HEK293 (cell line): ENCODE results near the gene CIB1.
"Not testable (repeated sequence)": the region's sequence is repeated elsewhere in the genome, so short reads cannot be mapped to it uniquely, and the experiment has no call there.

Source experiments
- CTCF ChIA-PET: fragments of 350-600 bp; formaldehyde crosslinking; extraction: SDS; loops from one replicate; lab custom pipeline; 2021; ENCODE audit warnings: antibody characterized with exemption; lab: Yijun Ruan, JAX
- POLR2A ChIA-PET: fragments of 300-600 bp; formaldehyde crosslinking; extraction: SDS; loops from one replicate; lab custom pipeline; 2020; ENCODE audit warnings: antibody characterized with exemption, inconsistent platforms; lab: Yijun Ruan, JAX
- H3K27ac ChIP-seq: fragments of 200-500 bp; sonication (Bioruptor generic); 2 replicates; pipeline ENCODE4 v1.5.1; 2014; ENCODE audit warnings: low read depth, low read length, control low read depth, inconsistent platforms; ENCODE audit errors: extremely low read depth
- H3K36me3 ChIP-seq, 2 experiments: fragments of 200-500 bp in 1 of 2; sonication (Bioruptor generic) in 1 of 2; 1 replicate in 1 of 2; 2 replicates in 1 of 2; pipeline ENCODE4 v1.5.1; 2014 to 2017; ENCODE audit warnings: inconsistent platforms in 2 of 2, low read length in 2 of 2; ENCODE audit not compliant: control insufficient read depth in 2 of 2, insufficient read depth in 1 of 2
- H3K4me1 ChIP-seq: fragments of 200-500 bp; sonication (Bioruptor generic); 2 replicates; pipeline ENCODE4 v1.5.1; 2014; ENCODE audit warnings: mild to moderate bottlenecking, low read length, inconsistent platforms; ENCODE audit not compliant: control insufficient read depth, insufficient read depth
- H3K4me3 ChIP-seq: 2 replicates; pipeline ENCODE4 v1.5.1; 2011; ENCODE audit warnings: low read depth, mild to moderate bottlenecking, control low read depth, low read length, moderate library complexity
- H3K9me3 ChIP-seq: fragments of 200-500 bp; sonication (Bioruptor generic); 2 replicates; pipeline ENCODE4 v1.5.1; 2014; ENCODE audit warnings: low read depth, low read length, inconsistent platforms; ENCODE audit not compliant: control insufficient read depth, insufficient read depth
- OSR2 ChIP-seq: fragments of 450-650 bp; formaldehyde crosslinking; IDR thresholded peaks from 2 replicates; pipeline ENCODE4 v1.5.1; 2016; ENCODE audit warnings: missing biosample characterization, missing genetic modification characterization
- TRIM28 ChIP-seq: IDR thresholded peaks from 2 replicates; pipeline ENCODE4 v1.6.1; 2011; ENCODE audit warnings: low read length, control low read depth, borderline replicate concordance
- ZBTB20 ChIP-seq: fragments of 450-650 bp; formaldehyde crosslinking; IDR thresholded peaks from 2 replicates; pipeline ENCODE4 v1.5.1; 2016; ENCODE audit warnings: missing biosample characterization, missing genetic modification characterization
- ZNF10 ChIP-seq: fragments of 450-650 bp; formaldehyde crosslinking; IDR thresholded peaks from 2 replicates; pipeline ENCODE4 v1.5.1; 2017; ENCODE audit warnings: missing biosample characterization, missing genetic modification characterization
- ZNF184 ChIP-seq: fragments of 450-650 bp; IDR thresholded peaks from 2 replicates; pipeline ENCODE4 v1.5.1; 2018; ENCODE audit warnings: missing biosample characterization, mild to moderate bottlenecking, missing genetic modification characterization
- ZNF221 ChIP-seq: fragments of 450-650 bp; formaldehyde crosslinking; IDR thresholded peaks from 2 replicates; pipeline ENCODE4 v1.5.1; 2017; ENCODE audit warnings: missing biosample characterization, missing genetic modification characterization, borderline replicate concordance
- ZNF544 ChIP-seq: fragments of 450-650 bp; formaldehyde crosslinking; IDR thresholded peaks from 2 replicates; pipeline ENCODE4 v1.5.0; 2017; ENCODE audit warnings: missing biosample characterization, missing genetic modification characterization
- ZNF549 ChIP-seq: fragments of 450-650 bp; IDR thresholded peaks from 2 replicates; pipeline ENCODE4 v1.5.1; 2018; ENCODE audit warnings: missing biosample characterization, missing genetic modification characterization, mild to moderate bottlenecking, inconsistent platforms, moderate library complexity
- ZNF629 ChIP-seq: fragments of 450-650 bp; formaldehyde crosslinking; IDR thresholded peaks from 2 replicates; pipeline ENCODE4 v1.5.1; 2017; ENCODE audit warnings: missing biosample characterization, missing genetic modification characterization
- ZNF658 ChIP-seq: fragments of 450-650 bp; formaldehyde crosslinking; IDR thresholded peaks from 2 replicates; pipeline ENCODE4; 2016; ENCODE audit warnings: missing biosample characterization, missing genetic modification characterization
- ZNF76 ChIP-seq: fragments of 450-650 bp; formaldehyde crosslinking; IDR thresholded peaks from 2 replicates; pipeline ENCODE4; 2016; ENCODE audit warnings: low read depth, missing biosample characterization, missing genetic modification characterization, borderline replicate concordance
- ZNF837 ChIP-seq: fragments of 450-650 bp; formaldehyde crosslinking; IDR thresholded peaks from 2 replicates; pipeline ENCODE4 v1.5.1; 2016; ENCODE audit warnings: missing biosample characterization, missing genetic modification characterization
- ZXDB ChIP-seq: fragments of 450-650 bp; formaldehyde crosslinking; IDR thresholded peaks from 2 replicates; pipeline ENCODE4 v1.5.1; 2016; ENCODE audit warnings: missing biosample characterization, missing genetic modification characterization
- TF ChIP-seq, protein P1 (sequence below): fragments of 450-650 bp; formaldehyde crosslinking; IDR thresholded peaks from 2 replicates; pipeline ENCODE4 v1.5.1; 2017; ENCODE audit warnings: missing biosample characterization, missing genetic modification characterization
- TF ChIP-seq, protein P2 (sequence below): fragments of 450-650 bp; formaldehyde crosslinking; IDR thresholded peaks from 2 replicates; pipeline ENCODE4 v1.5.1; 2016; ENCODE audit warnings: missing biosample characterization, missing genetic modification characterization
- TF ChIP-seq, protein P3 (sequence below): fragments of 450-650 bp; formaldehyde crosslinking; IDR thresholded peaks from 2 replicates; pipeline ENCODE4 v1.5.1; 2016; ENCODE audit warnings: missing biosample characterization, missing genetic modification characterization, borderline replicate concordance
- TF ChIP-seq, protein P4 (sequence below): fragments of 450-650 bp; formaldehyde crosslinking; IDR thresholded peaks from 2 replicates; pipeline ENCODE4 v1.5.1; 2016; ENCODE audit warnings: missing biosample characterization, missing genetic modification characterization
- TF ChIP-seq, protein P5 (sequence below): fragments of 450-650 bp; formaldehyde crosslinking; IDR thresholded peaks from 2 replicates; pipeline ENCODE4 v1.5.1; 2017; ENCODE audit warnings: missing biosample characterization, missing genetic modification characterization
- TF ChIP-seq, protein P6 (sequence below): fragments of 450-650 bp; formaldehyde crosslinking; IDR thresholded peaks from 2 replicates; pipeline ENCODE4 v1.5.1; 2016; ENCODE audit warnings: missing biosample characterization, missing genetic modification characterization
- TF ChIP-seq, protein P7 (sequence below): fragments of 450-650 bp; formaldehyde crosslinking; IDR thresholded peaks from 2 replicates; pipeline ENCODE4 v1.5.1; 2016; ENCODE audit warnings: missing biosample characterization, missing genetic modification characterization

CIB1 gene

DNA sequence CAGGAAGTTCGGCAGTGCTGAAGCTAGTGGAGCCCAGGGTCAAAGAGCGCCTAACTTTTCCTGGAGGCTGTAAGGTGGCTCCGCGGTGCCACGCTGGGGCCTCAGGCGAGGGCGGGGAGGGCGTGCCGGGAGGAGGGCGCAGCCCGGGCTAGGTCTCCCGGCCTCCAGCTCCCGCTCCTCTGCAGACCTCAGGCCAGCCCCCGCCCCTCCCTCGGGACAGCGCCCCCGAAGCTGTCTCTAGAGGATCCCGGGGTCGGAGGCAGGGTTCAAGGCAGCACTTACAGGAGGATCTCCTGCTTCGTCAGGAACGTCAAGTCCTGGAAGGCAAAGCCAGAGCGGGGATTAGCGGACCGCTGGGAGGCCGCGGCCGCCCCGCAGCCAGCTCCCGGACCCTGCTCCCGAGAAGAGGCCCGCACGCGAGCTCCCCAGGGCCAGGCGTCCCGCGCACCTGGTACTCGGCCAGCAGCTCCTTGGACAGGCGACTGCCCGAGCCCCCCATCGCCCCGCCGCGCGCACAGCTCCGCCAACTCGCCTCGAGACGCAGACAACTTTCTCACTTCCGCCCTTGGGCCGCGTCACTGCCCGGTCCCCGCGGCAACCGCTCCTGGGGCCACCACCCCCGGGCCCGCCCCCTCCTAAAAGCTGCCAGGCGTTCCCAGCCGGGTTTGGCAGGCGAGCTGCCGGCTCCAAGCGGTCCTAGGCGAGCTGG lies at the start of gene CIB1 (continued):
- TF ChIP-seq, protein P1, sequence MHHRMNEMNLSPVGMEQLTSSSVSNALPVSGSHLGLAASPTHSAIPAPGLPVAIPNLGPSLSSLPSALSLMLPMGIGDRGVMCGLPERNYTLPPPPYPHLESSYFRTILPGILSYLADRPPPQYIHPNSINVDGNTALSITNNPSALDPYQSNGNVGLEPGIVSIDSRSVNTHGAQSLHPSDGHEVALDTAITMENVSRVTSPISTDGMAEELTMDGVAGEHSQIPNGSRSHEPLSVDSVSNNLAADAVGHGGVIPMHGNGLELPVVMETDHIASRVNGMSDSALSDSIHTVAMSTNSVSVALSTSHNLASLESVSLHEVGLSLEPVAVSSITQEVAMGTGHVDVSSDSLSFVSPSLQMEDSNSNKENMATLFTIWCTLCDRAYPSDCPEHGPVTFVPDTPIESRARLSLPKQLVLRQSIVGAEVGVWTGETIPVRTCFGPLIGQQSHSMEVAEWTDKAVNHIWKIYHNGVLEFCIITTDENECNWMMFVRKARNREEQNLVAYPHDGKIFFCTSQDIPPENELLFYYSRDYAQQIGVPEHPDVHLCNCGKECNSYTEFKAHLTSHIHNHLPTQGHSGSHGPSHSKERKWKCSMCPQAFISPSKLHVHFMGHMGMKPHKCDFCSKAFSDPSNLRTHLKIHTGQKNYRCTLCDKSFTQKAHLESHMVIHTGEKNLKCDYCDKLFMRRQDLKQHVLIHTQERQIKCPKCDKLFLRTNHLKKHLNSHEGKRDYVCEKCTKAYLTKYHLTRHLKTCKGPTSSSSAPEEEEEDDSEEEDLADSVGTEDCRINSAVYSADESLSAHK (tag by site-specific recombination): no peak
- no peak for TF ChIP-seq ZNF549
- TF ChIP-seq OSR2: 0 out of 2 replicates have a peak, but pooled peaks have one; percentile 7
- TF ChIP-seq, protein P2, sequence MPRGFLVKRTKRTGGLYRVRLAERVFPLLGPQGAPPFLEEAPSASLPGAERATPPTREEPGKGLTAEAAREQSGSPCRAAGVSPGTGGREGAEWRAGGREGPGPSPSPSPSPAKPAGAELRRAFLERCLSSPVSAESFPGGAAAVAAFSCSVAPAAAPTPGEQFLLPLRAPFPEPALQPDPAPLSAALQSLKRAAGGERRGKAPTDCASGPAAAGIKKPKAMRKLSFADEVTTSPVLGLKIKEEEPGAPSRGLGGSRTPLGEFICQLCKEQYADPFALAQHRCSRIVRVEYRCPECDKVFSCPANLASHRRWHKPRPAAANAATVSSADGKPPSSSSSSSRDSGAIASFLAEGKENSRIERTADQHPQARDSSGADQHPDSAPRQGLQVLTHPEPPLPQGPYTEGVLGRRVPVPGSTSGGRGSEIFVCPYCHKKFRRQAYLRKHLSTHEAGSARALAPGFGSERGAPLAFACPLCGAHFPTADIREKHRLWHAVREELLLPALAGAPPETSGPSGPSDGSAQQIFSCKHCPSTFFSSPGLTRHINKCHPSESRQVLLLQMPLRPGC: 0 out of 2 replicates have a peak, but pooled peaks have one; percentile 39
- peak; percentile 46; the same call in 1 of the 2 replicates for TF ChIP-seq TRIM28
- no peak for TF ChIP-seq ZNF658 (tag by site-specific recombination)
- TF ChIP-seq, protein P3, sequence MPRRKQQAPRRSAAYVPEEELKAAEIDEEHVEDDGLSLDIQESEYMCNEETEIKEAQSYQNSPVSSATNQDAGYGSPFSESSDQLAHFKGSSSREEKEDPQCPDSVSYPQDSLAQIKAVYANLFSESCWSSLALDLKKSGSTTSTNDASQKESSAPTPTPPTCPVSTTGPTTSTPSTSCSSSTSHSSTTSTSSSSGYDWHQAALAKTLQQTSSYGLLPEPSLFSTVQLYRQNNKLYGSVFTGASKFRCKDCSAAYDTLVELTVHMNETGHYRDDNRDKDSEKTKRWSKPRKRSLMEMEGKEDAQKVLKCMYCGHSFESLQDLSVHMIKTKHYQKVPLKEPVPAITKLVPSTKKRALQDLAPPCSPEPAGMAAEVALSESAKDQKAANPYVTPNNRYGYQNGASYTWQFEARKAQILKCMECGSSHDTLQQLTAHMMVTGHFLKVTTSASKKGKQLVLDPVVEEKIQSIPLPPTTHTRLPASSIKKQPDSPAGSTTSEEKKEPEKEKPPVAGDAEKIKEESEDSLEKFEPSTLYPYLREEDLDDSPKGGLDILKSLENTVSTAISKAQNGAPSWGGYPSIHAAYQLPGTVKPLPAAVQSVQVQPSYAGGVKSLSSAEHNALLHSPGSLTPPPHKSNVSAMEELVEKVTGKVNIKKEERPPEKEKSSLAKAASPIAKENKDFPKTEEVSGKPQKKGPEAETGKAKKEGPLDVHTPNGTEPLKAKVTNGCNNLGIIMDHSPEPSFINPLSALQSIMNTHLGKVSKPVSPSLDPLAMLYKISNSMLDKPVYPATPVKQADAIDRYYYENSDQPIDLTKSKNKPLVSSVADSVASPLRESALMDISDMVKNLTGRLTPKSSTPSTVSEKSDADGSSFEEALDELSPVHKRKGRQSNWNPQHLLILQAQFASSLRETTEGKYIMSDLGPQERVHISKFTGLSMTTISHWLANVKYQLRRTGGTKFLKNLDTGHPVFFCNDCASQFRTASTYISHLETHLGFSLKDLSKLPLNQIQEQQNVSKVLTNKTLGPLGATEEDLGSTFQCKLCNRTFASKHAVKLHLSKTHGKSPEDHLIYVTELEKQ (tag by site-specific recombination): no peak
- TF ChIP-seq, protein P4, sequence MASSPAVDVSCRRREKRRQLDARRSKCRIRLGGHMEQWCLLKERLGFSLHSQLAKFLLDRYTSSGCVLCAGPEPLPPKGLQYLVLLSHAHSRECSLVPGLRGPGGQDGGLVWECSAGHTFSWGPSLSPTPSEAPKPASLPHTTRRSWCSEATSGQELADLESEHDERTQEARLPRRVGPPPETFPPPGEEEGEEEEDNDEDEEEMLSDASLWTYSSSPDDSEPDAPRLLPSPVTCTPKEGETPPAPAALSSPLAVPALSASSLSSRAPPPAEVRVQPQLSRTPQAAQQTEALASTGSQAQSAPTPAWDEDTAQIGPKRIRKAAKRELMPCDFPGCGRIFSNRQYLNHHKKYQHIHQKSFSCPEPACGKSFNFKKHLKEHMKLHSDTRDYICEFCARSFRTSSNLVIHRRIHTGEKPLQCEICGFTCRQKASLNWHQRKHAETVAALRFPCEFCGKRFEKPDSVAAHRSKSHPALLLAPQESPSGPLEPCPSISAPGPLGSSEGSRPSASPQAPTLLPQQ (tag by site-specific recombination): peak; percentile 24; the same call in 1 of the 2 replicates
- TF ChIP-seq ZNF184 (tag by site-specific recombination): no peak
- TF ChIP-seq, protein P5, sequence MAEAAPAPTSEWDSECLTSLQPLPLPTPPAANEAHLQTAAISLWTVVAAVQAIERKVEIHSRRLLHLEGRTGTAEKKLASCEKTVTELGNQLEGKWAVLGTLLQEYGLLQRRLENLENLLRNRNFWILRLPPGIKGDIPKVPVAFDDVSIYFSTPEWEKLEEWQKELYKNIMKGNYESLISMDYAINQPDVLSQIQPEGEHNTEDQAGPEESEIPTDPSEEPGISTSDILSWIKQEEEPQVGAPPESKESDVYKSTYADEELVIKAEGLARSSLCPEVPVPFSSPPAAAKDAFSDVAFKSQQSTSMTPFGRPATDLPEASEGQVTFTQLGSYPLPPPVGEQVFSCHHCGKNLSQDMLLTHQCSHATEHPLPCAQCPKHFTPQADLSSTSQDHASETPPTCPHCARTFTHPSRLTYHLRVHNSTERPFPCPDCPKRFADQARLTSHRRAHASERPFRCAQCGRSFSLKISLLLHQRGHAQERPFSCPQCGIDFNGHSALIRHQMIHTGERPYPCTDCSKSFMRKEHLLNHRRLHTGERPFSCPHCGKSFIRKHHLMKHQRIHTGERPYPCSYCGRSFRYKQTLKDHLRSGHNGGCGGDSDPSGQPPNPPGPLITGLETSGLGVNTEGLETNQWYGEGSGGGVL (tag by site-specific recombination): peak; percentile 42; the same call in 1 of the 2 replicates
- TF ChIP-seq, protein P6, sequence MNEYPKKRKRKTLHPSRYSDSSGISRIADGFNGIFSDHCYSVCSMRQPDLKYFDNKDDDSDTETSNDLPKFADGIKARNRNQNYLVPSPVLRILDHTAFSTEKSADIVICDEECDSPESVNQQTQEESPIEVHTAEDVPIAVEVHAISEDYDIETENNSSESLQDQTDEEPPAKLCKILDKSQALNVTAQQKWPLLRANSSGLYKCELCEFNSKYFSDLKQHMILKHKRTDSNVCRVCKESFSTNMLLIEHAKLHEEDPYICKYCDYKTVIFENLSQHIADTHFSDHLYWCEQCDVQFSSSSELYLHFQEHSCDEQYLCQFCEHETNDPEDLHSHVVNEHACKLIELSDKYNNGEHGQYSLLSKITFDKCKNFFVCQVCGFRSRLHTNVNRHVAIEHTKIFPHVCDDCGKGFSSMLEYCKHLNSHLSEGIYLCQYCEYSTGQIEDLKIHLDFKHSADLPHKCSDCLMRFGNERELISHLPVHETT (tag by site-specific recombination): no peak
- 0 out of 2 replicates have a peak, but pooled peaks have one; percentile 7 for TF ChIP-seq ZNF10 (tag by site-specific recombination)
- no peak for TF ChIP-seq ZNF837
- TF ChIP-seq ZXDB (tag by site-specific recombination): peak; percentile 88
- TF ChIP-seq ZBTB20 (tag by site-specific recombination): peak; percentile 62; the same call in 1 of the 2 replicates
- TF ChIP-seq ZNF629 (tag by site-specific recombination): peak; percentile 96
- TF ChIP-seq ZNF76 (tag by site-specific recombination): peak; percentile 56; the same call in 1 of the 2 replicates
- no peak for TF ChIP-seq ZNF544 (tag by site-specific recombination)
- TF ChIP-seq, protein P7, sequence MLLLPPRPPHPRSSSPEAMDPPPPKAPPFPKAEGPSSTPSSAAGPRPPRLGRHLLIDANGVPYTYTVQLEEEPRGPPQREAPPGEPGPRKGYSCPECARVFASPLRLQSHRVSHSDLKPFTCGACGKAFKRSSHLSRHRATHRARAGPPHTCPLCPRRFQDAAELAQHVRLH (tag by site-specific recombination): no peak
- TF ChIP-seq ZNF221 (tag by site-specific recombination): no peak

DNA sequence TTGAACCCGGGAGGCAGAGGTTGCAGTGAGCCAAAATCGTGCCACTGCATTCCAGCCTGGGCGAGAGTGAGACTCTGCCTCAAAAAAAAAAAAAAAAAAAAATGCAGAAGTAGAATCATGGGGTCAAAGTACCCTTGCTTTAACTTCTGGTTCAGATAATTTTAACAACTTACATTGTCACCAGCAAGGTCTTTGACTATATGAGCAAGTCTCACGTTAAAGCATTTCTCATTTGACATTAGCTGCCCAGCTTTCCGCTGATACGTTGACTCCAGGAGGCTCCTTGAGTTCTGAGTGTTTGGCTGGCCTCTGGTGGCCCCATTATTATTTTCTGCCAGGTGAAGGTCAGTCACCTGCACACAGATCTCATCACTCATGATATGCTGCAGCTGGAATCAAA lies 47.9 kb upstream of the CIB1 start:
- CTCF ChIA-PET: interaction anchor here (0.5 to 1.5 kb wide), 2 partner anchors 20 to 404 kb away, joined by 3 to 4 read pairs; no protein-coding TSS in a partner anchor
- H3K27ac ChIP-seq, H3K4me3 ChIP-seq, POLR2A ChIA-PET, H3K9me3 ChIP-seq, H3K4me1 ChIP-seq, H3K36me3 ChIP-seq: not testable (repeated sequence)

DNA sequence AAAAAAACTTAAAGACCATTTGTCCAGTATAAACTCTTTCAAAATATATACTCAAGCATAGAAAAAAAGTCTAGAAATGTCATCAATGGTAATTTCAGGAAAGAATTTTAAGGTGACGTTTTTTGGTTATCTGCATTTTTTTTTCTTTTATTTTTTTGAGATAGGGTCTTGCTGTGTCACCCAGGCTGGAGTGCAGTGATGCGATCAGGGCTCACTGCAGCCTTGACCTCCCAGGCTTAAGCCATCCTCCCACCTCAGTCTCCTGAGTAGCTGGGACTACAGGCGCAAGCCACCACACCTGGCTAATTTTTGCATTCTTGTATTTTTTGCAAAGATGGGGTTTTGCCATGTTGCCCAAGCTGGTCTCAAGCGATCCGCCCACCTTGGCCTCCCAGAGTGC lies 47.0 kb upstream of the CIB1 start:
- H3K9me3 ChIP-seq, H3K36me3 ChIP-seq, H3K4me3 ChIP-seq, H3K27ac ChIP-seq, H3K4me1 ChIP-seq: not testable (repeated sequence)
- CTCF ChIA-PET: interaction anchor here (1.3 kb wide), 1 partner anchor 13 kb away, joined by 5 read pairs; no protein-coding TSS in a partner anchor
- POLR2A ChIA-PET: interaction anchor here (0.6 to 1.2 kb wide), 2 partner anchors 15 to 48 kb away, joined by 3 read pairs; partner anchors contain the start of gene NGRN
